Thoracic aorta (tissue), 2 donors: Measurements from ENCODE around the gene NAA80. TPM values are rescaled to one million over a fixed set of nuclear protein-coding genes. Genes with fewer than 3 reads are reported as not detected.
"Not testable (repeated sequence)": the region's sequence is repeated elsewhere in the genome, so short reads cannot be mapped to it uniquely, and the experiment has no call there.

ENCODE experiments used
- ATAC-seq: fragments of 150-250 bp; one replicate; pipeline ENCODE4 v1.8.0; 2017; ENCODE audit warnings: low read depth; ENCODE audit not compliant: insufficient number of reproducible peaks, low FRiP score
- DNase-seq: peaks from one replicate; pipeline ENCODE4 v3.0.0-alpha.2; 2020; ENCODE audit warnings: low spot score
- H3K27ac ChIP-seq, 2 donors: fragments of 200-600 bp; sonication (generic); 1 replicate in 1 of 2; 2 replicates in 1 of 2; pipeline ENCODE4 v1.5.1; 2016; ENCODE audit warnings: mild to moderate bottlenecking in 2 of 2, moderate library complexity in 2 of 2
- H3K27me3 ChIP-seq: fragments of 200-600 bp; sonication (generic); replicated peaks from 2 replicates; pipeline ENCODE4 v1.6.0; 2016; ENCODE audit warnings: mild to moderate bottlenecking; ENCODE audit not compliant: insufficient read depth
- H3K36me3 ChIP-seq: fragments of 200-600 bp; sonication (generic); one replicate; pipeline ENCODE4 v1.5.1; 2016
- H3K4me1 ChIP-seq, 2 donors: fragments of 200-600 bp; sonication (generic); 1 replicate in 1 of 2; 2 replicates in 1 of 2; pipeline versions ENCODE4 v1.5.1 to v1.6.0; 2016; ENCODE audit warnings: low read depth in 2 of 2, mild to moderate bottlenecking in 1 of 2; ENCODE audit not compliant: control insufficient read depth in 1 of 2
- H3K4me3 ChIP-seq: fragments of 200-600 bp; sonication (generic); 2 replicates; pipeline ENCODE4 v1.5.1; 2016; ENCODE audit warnings: mild to moderate bottlenecking
- H3K9me3 ChIP-seq: fragments of 200-600 bp; sonication (generic); 2 replicates; pipeline ENCODE4 v1.5.1; 2016
- total RNA-seq, 2 donors: library from RNA; depleted of rRNA; stranded (reverse); fragments of >200 nt; gene quantifications; one replicate each; pipeline versions ENCODE4 v1.1.0 to v1.2.3, GENCODE V29; 2016
- TF ChIP-seq, protein P1 (sequence below): fragments of 200-600 bp; sonication (generic); IDR thresholded peaks from one replicate; pipeline ENCODE4 v1.5.1; 2019; ENCODE audit warnings: antibody characterized with exemption

Gene NAA80
- total RNA-seq, 2 donors from 2014 or later = 8.3 to 8.7 TPM

DNA sequence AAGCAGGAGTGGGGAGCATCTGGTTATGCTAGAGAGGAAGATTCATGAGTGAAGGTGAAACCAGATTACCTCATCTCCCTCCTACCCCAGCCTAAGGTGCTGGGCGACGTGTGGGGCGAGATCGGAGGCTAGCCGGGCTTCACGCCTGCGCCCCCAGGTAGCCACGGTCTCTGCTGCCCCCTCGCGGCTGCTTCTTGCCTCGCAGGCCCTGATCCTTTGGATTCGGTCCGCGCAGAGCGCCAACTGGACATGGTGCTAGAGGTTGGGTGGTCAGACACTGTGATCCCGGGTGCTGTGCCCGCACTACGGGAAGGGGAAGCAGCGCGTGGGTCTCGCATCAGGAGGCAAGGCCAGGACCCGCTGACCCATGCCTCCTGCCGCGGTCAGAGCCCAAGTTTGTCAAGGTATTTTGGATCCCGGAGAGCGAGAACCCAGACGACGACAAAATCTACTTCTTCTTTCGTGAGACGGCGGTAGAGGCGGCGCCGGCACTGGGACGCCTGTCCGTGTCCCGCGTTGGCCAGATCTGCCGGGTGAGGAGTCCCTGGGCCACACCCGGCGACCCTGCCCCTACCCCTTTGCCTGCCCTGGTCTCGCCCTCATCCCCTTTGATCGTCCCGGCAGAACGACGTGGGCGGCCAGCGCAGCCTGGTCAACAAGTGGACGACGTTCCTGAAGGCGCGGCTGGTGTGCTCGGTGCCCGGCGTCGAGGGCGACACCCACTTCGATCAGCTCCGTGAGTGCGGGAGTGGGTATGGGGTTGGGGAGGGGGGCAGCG, 26.1 kb downstream of the NAA80 start:
- H3K4me1 ChIP-seq = peaks cover 7 to 33% of the 10 kb centered on the region in 2 donors

DNA sequence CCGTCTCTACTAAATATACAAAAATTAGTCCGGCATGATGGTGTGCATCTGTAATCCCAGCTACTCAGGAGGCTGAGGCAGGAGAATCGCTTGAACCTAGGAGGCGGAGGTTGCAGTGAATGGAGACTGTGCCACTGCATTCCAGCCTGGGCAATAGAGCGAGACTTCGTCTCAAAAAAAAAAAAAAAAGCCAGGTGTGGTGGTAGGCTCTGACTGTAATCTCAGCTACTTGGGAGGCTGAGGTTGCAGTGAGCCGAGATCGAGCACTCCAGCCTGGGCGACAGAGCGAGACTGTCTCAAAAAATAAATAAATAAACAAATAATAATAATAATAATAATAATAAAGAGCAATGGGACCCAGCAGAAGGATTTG, 26.7 kb downstream of the NAA80 start:
- H3K4me3 ChIP-seq, H3K9me3 ChIP-seq, H3K36me3 ChIP-seq, H3K27ac ChIP-seq, H3K27me3 ChIP-seq, ATAC-seq, DNase-seq: not testable (repeated sequence)
- H3K4me1 ChIP-seq = peaks cover 7 to 39% of the 10 kb centered on the region in 2 donors

More for the DNA sequence above, 26.1 kb downstream of the NAA80 start:
- ATAC-seq (no peak), DNase-seq (no peak)
- peaks cover 6% of the 10 kb centered on the region for H3K36me3 ChIP-seq
- peak overlapping the region; percentile 61 for H3K4me3 ChIP-seq
- no peak overlapping the region for H3K27ac ChIP-seq
- H3K27me3 ChIP-seq = no peaks in the 10 kb centered on the region
- TF ChIP-seq, protein P1, sequence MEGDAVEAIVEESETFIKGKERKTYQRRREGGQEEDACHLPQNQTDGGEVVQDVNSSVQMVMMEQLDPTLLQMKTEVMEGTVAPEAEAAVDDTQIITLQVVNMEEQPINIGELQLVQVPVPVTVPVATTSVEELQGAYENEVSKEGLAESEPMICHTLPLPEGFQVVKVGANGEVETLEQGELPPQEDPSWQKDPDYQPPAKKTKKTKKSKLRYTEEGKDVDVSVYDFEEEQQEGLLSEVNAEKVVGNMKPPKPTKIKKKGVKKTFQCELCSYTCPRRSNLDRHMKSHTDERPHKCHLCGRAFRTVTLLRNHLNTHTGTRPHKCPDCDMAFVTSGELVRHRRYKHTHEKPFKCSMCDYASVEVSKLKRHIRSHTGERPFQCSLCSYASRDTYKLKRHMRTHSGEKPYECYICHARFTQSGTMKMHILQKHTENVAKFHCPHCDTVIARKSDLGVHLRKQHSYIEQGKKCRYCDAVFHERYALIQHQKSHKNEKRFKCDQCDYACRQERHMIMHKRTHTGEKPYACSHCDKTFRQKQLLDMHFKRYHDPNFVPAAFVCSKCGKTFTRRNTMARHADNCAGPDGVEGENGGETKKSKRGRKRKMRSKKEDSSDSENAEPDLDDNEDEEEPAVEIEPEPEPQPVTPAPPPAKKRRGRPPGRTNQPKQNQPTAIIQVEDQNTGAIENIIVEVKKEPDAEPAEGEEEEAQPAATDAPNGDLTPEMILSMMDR = peak; percentile 97
- H3K9me3 ChIP-seq = no peaks in the 10 kb centered on the region

DNA sequence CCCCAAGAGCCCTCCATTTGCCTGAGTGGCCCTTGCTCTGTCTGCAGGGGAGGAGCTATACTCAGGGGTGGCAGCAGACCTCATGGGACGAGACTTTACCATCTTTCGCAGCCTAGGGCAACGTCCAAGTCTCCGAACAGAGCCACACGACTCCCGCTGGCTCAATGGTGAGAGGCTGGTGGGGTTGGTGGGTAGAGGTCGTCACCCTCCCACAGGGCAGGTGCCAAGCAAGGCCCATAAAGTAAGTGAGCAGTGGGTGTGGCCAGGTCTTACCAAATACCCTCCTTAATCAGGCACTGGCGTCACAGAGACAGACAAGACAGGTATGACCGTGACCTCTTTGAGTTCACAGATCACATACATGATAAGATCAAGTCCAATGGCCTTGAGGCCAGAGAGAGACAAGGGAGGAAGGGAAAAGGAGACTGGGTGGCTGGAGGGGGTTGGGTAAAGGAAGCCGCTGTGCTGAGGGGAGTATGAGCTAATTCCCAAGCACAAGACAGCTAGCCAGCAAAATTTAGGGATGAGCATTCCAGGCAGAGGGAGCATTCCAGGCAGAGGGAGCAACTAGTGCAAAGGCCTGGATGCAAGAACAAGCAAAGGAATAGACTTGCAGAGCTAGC, 27.8 kb downstream of the NAA80 start:
- no peaks in the 10 kb centered on the region for H3K9me3 ChIP-seq
- ATAC-seq (no peak), DNase-seq (no peak)
- H3K4me1 ChIP-seq = peaks cover 11 to 49% of the 10 kb centered on the region in 2 donors
- no peak overlapping the region for H3K27ac ChIP-seq
- peaks cover 5% of the 10 kb centered on the region for H3K36me3 ChIP-seq
- H3K4me3 ChIP-seq = no peak overlapping the region
- H3K27me3 ChIP-seq = no peaks in the 10 kb centered on the region
- TF ChIP-seq, protein P1 = no peak

DNA sequence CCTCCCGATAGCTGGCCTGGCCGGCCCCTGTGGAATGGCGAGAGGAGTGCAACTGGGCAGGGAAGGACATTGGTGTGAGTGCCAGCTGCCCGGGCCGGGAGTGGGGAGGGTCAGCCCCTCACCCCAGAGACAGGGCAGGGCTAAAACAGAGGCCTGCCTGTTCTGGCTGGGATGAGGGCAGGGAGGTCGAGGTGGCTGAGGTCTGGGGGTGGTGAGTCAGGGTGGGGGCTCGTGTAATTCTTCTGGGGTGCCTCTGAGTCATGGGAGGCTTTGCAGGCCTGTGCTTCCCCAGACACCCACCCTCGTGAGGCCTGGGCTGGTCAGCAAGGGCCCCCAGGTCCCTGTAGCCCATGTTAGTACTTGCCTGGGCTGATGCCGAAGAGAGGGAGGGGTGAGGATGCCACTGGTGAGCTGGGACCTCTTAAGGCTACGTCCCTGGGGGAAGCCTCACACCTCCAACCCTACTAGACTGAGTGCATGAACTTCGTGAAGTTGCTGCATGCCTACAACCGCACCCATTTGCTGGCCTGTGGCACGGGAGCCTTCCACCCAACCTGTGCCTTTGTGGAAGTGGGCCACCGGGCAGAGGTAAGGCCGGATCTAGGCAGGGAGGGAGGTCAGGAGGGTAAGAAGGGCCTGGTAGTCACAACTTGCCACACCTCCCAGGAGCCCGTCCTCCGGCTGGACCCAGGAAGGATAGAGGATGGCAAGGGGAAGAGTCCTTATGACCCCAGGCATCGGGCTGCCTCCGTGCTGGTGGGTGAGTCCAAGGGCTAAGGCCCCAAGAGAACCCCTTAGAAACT, 28.6 kb downstream of the NAA80 start:
- H3K27me3 ChIP-seq = no peaks in the 10 kb centered on the region
- no peaks in the 10 kb centered on the region for H3K9me3 ChIP-seq
- H3K27ac ChIP-seq = peak overlapping the region in 1 of 2 donors; percentile 98
- H3K4me1 ChIP-seq = peaks cover 18 to 57% of the 10 kb centered on the region in 2 donors
- H3K36me3 ChIP-seq = no peaks in the 10 kb centered on the region
- no peak for ATAC-seq
- TF ChIP-seq, protein P1 = no peak
- no peak overlapping the region for H3K4me3 ChIP-seq
- no peak for DNase-seq

DNA sequence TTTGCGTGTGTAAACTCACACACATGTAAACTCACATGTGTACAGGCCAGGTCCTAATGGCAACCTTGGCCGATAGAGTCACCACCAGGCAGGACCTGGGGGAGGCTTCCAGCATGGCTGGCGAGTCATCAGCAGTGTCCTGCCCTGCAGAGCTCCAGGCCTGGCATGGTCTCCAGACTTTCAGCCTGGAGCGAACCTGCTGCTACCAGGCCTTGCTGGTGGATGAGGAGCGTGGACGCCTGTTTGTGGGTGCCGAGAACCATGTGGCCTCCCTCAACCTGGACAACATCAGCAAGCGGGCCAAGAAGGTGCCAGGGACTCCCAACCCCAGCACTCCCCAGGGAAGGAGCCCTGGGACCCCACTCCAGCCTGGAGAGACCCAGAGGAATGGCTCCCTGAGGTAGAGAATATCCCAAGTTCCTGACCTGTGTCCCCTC, 29.2 kb downstream of the NAA80 start:
- Histone ChIP-seq H3K9me3 (no peaks in the 10 kb centered on the region), H3K27ac (peak overlapping the region in 1 of 2 donors; percentile 98), H3K4me1 (peaks cover 24 to 63% of the 10 kb centered on the region in 2 donors), H3K27me3 (no peaks in the 10 kb centered on the region), H3K36me3 (no peaks in the 10 kb centered on the region), H3K4me3 (no peak overlapping the region)
- TF ChIP-seq, protein P1 = no peak
- no peak for DNase-seq
- no peak for ATAC-seq
